Peyer's patch (tissue), 4 donors: Measurements from ENCODE around the gene HTR1D.

ENCODE experiments used
- CTCF ChIP-seq, 6 experiments: fragments of 450-650 bp in 4 of 6; fragments of 200-600 bp in 2 of 6; sonication (generic) in 1 of 6; IDR thresholded peaks; one replicate each; pipeline ENCODE4 v1.5.1; 2017 to 2019; ENCODE audit warnings: antibody characterized with exemption in 6 of 6, mild to moderate bottlenecking in 3 of 6, moderate library complexity in 1 of 6
- POLR2A ChIP-seq, 2 donors: fragments of 450-650 bp; IDR thresholded peaks; one replicate each; pipeline ENCODE4 v1.5.1; 2017; ENCODE audit warnings: antibody characterized with exemption in 2 of 2, mild to moderate bottlenecking in 2 of 2, moderate library complexity in 2 of 2

DNA sequence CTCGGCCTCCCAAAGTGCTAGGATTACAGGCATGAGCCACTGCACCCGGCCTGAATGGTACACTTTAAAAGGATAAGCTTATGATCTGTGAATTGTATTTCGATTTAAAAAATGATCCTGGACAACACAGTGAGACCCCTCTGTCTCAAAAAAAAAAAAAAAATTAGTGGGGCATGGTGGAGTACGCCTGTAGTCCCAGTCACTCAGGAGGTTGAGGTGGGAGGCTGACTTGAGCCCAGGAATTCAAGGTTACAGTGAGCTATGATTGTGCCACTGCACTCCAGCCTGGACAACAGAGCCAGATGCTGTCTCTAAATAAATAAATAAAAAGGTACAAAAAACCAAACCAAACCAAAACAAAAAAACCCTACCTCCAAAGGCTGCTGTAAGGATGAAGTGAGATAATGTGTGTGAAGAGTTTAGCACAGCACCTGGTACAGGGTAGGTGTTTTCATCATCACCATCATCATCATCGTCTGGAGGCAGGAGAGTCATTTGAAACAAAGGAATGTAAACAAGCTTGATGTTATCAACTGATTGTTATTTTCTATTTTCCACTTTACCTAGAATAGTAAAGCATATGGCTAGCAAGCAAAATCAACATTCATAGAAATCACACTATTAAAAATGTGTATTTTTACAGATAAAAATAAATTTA lies 22.5 kb upstream of the HTR1D start:
- TF ChIP-seq POLR2A (IDR thresholded peaks at IDR 0.05), result no peak
- no peak for TF ChIP-seq CTCF (IDR thresholded peaks at IDR 0.05)
